IPS-18c (cell line): ENCODE results near the gene RAB5B.
"Not testable (repeated sequence)": the region's sequence is repeated elsewhere in the genome, so short reads cannot be mapped to it uniquely, and the experiment has no call there.

Source experiments
- H3K4me3 ChIP-seq: 2 replicates; pipeline ENCODE4 v1.7.0; 2013; ENCODE audit warnings: low read depth, mild to moderate bottlenecking, low read length, moderate library complexity; ENCODE audit not compliant: insufficient read depth
- H3K9me3 ChIP-seq: one replicate; pipeline ENCODE4 v1.6.1; 2013; ENCODE audit warnings: mild to moderate bottlenecking, low read length, moderate library complexity; ENCODE audit not compliant: control insufficient read depth, insufficient read depth

The RAB5B gene

GRCh38 chr12:55999522-55999921, 25.6 kb downstream of the RAB5B start:
- not testable (repeated sequence) for H3K9me3 ChIP-seq, H3K4me3 ChIP-seq

- H3K4me3 ChIP-seq, H3K9me3 ChIP-seq: not testable (repeated sequence)
Observed at GRCh38 chr12:55999999-56000540, 26.2 kb downstream of the RAB5B start.

- H3K9me3 ChIP-seq, result no peaks in the 10 kb centered on the region
- no peak overlapping the region for H3K4me3 ChIP-seq
Observed at GRCh38 chr12:56001487-56002100, 27.7 kb downstream of the RAB5B start.

- H3K9me3 ChIP-seq, H3K4me3 ChIP-seq: not testable (repeated sequence)
Observed at GRCh38 chr12:56003376-56003775, 29.5 kb downstream of the RAB5B start.

- no peak overlapping the region for H3K4me3 ChIP-seq
Observed at GRCh38 chr12:56004211-56004610, 30.3 kb downstream of the RAB5B start.

GRCh38 chr12:56007564-56008559, 34.0 kb downstream of the RAB5B start:
- H3K9me3 ChIP-seq, result no peaks in the 10 kb centered on the region

More at GRCh38 chr12:56004211-56004610, 30.3 kb downstream of the RAB5B start:
- no peaks in the 10 kb centered on the region for H3K9me3 ChIP-seq

GRCh38 chr12:56010111-56010570, 36.3 kb downstream of the RAB5B start:
- H3K4me3 ChIP-seq, result no peak overlapping the region
- H3K9me3 ChIP-seq, result no peaks in the 10 kb centered on the region

More at GRCh38 chr12:56007564-56008559, 34.0 kb downstream of the RAB5B start:
- H3K4me3 ChIP-seq, result peak overlapping the region; percentile 64

GRCh38 chr12:56011509-56012090, 37.7 kb downstream of the RAB5B start:
- H3K4me3 ChIP-seq, result no peak overlapping the region
- H3K9me3 ChIP-seq, result no peaks in the 10 kb centered on the region

GRCh38 chr12:56013482-56013881, 39.6 kb downstream of the RAB5B start:
- no peak overlapping the region for H3K4me3 ChIP-seq
- H3K9me3 ChIP-seq, result no peaks in the 10 kb centered on the region

GRCh38 chr12:56014205-56014604, 40.3 kb downstream of the RAB5B start:
- Histone ChIP-seq H3K4me3 (no peak overlapping the region), H3K9me3 (no peaks in the 10 kb centered on the region)

GRCh38 chr12:56017181-56017580, 43.3 kb downstream of the RAB5B start:
- H3K9me3 ChIP-seq, result no peaks in the 10 kb centered on the region

GRCh38 chr12:56018356-56018755, 44.5 kb downstream of the RAB5B start:
- Histone ChIP-seq H3K9me3 (no peaks in the 10 kb centered on the region), H3K4me3 (no peak overlapping the region)

More at GRCh38 chr12:56017181-56017580, 43.3 kb downstream of the RAB5B start:
- no peak overlapping the region for H3K4me3 ChIP-seq

- Histone ChIP-seq H3K9me3 (no peaks in the 10 kb centered on the region), H3K4me3 (peak within 1 kb of the TSS; percentile 57)
Observed at GRCh38 chr12:56020423-56021184, 46.7 kb downstream of the RAB5B start, which contains the start of gene IKZF4. IKZF4 (plus strand) TSS chr12:56021043; CDS start chr12:56021494, 451 bp downstream.

GRCh38 chr12:56021889-56022497, 48.1 kb downstream of the RAB5B start:
- peak overlapping the region; percentile 57; the same call in 1 of the 2 replicates for H3K4me3 ChIP-seq
- H3K9me3 ChIP-seq, result no peaks in the 10 kb centered on the region

- Histone ChIP-seq H3K4me3 (no peak overlapping the region), H3K9me3 (no peaks in the 10 kb centered on the region)
Observed at GRCh38 chr12:56028511-56029165, 54.8 kb downstream of the RAB5B start.

- Histone ChIP-seq H3K9me3 (no peaks in the 10 kb centered on the region), H3K4me3 (no peak overlapping the region)
Observed at GRCh38 chr12:56029166-56029519, 55.3 kb downstream of the RAB5B start.
